ENCODE measurements around the gene ZCCHC17. TPM values are rescaled to one million over a fixed set of nuclear protein-coding genes. Genes with fewer than 3 reads are reported as not detected.

Gene ZCCHC17
- total RNA-seq, 1 donor from 2014 or later: 9.7 TPM

- intact Hi-C loops (cut with DNase I): no loop called here
- DNase-seq: no peak
- no peak for ATAC-seq (ENCODE audit: poor library complexity)
Measured at GRCh38 chr1:31407029-31407626, 110.3 kb downstream of the ZCCHC17 start.

DNA sequence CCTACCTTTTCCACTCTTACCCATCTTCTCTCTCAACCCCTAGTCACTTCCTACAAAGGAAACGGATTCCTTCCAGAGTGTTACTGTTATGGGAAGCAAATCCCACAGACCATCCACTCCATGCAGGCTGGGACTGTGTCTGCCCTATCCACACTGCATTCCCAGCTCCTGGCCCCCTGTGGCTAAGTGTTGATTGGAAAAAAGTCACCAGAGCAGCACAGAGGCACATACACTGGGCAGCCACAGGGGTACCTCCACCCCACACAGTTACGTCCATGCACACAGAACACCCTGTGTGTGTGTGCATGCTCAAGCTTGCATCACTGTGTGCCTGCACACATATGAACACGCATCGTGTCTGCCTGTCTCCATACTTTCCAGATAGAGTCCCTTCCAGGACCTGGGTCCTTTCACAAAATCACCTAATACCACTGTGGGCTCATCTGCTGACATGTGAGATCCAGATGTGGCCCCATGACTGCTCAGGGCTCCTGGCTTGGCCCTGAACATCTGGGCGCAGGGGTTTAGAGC, 112.0 kb downstream of the ZCCHC17 start:
- DNase-seq: no peak
- intact Hi-C loops (cut with DNase I): no loop called here
- no peak for ATAC-seq (ENCODE audit: poor library complexity)

- intact Hi-C loops (cut with DNase I): loop anchor here (10.0 kb wide), 1 partner anchor 65 kb away; no protein-coding TSS in a partner anchor
- no peak for ATAC-seq (ENCODE audit: poor library complexity)
- DNase-seq: no peak
Measured at GRCh38 chr1:31409946-31410858, 113.4 kb downstream of the ZCCHC17 start.

- ATAC-seq (ENCODE audit: poor library complexity) (no peak), DNase-seq (no peak)
- intact Hi-C loops (cut with DNase I): loop anchor here (10.0 kb wide), 1 partner anchor 66 kb away; no protein-coding TSS in a partner anchor
Measured at GRCh38 chr1:31410871-31411270, 114.0 kb downstream of the ZCCHC17 start.

DNA sequence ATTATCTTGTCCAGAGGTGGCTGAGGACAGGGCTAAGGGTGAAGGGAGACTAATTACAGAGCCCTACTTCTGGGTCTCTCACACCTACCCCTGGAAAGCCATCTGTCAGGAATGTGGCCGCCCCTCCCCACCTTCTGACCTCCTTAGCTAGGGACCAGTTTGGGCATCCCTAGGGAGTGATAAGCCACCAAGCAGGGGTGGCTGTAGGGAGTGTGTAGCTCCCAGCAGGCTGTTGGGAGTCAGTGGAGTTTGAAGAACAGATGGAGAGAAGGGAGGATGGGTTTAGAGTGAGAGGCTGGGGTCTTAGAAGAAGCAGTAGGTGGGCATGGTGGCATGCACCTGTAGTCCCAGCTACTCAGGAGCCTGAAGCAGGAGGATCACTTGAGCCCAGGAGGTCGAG, 115.4 kb downstream of the ZCCHC17 start:
- DNase-seq: no peak
- intact Hi-C loops (cut with DNase I): loop anchor here (10.0 kb wide), 1 partner anchor 67 kb away; no protein-coding TSS in a partner anchor

DNA sequence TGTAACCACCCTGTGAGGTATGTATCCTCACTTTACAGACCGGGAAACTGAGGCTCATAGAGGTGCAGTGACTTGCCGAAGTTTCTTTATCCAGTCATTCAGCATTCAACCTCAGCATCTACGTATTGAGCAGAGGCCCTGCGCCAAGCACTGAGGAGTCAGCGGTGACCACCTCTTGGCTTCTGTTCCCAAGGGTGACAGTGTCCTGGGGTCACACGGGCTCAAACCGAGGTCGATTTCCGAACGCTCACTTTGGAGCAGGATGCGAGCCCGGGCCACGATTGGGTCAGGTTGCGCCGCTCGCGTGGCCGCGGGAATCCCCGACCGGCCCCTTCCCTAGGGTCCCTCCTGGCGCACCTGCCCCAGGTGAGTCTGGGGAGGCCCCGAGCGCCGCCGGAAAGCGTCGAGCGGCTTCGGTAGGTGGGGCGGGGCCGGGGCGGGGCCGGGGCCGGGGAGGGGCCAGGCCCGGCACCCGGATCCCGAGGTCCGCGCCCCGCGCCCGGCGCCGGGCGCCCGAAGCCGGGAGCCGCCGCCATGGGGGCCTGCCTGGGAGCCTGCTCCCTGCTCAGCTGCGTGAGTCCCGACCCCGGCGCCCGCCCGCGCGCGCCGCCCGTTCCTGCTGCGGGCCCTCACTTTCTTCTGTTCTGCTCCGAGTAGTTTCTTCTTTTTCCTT, 116.0 kb downstream of the ZCCHC17 start, which contains the start of gene SERINC2:
Gene SERINC2 (plus strand): TSS at position 482 of the 673 bp plus-strand sequence. CDS start 53 bp downstream, at position 535.
- ATAC-seq (ENCODE audit: poor library complexity) (peak; percentile 74), DNase-seq (peak; percentile 42)
- intact Hi-C loops (cut with DNase I): loop anchor here (10.0 kb wide), 1 partner anchor 68 kb away; no protein-coding TSS in a partner anchor

More for the DNA sequence above, 115.4 kb downstream of the ZCCHC17 start:
- no peak for ATAC-seq (ENCODE audit: poor library complexity)

DNA sequence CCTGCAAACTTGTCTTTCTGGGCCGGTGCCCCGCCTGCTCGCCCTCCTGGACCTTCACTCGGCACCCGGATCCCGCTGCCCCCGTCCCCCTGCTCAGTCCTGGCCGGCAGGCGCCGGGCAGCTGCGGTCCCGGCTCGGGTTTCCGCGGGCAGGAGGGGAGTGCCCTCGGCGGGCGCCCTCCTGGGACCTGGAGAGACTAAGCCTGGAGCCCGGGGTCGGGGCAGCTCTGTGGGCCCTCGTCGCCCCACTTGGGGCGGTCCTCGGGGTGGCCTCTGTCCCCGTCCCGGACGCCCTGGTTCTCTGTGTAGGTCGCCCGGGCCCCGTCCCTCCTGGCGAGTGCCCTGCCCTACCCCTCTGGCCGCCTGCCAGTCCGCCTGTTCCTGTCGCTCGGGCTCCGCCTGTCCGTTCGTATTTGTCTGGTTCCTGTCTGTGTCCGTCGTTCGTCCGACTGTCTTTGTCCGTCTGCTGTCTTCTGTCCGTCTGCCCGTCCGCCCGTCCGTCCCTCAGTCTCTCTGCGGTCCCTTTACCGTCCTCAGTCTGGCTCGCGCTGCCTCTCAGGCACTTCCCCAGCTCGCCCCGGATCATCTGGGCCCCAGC, 116.7 kb downstream of the ZCCHC17 start:
- intact Hi-C loops (cut with DNase I): loop anchor here (10.0 kb wide), 1 partner anchor 69 kb away; no protein-coding TSS in a partner anchor
- ATAC-seq (ENCODE audit: poor library complexity): peak; percentile 92
- peak; percentile 88 for DNase-seq

Other genes with a start within 250 kb of the ZCCHC17 start
- gene PUM1, start 231.3 kb upstream of the ZCCHC17 start, total RNA-seq: 66.1 TPM
- not detected for gene NKAIN1, start 57.1 kb upstream of the ZCCHC17 start, total RNA-seq
- gene SNRNP40, start 244 bp upstream of the ZCCHC17 start, total RNA-seq: 18.1 TPM
- 4,881 TPM for gene FABP3, start 76.0 kb downstream of the ZCCHC17 start, total RNA-seq
- 1.5 TPM for gene SERINC2, start 116.2 kb downstream of the ZCCHC17 start, total RNA-seq

Data from Right ventricle myocardium superior (tissue), 1 donor.